Left kidney (tissue), 8 donors: ENCODE results near the gene SPAG9. TPM values are rescaled to one million over a fixed set of nuclear protein-coding genes. Genes with fewer than 3 reads are reported as not detected.

Experiments
- DNase-seq: peaks from one replicate; pipeline ENCODE4 v3.0.0-alpha.2; 2013
- long read RNA-seq, 8 donors: transcript quantifications; one replicate each; lab custom pipeline, GENCODE V29; 2026
- polyA plus RNA-seq: library from polyadenylated mRNA; unstranded; fragments of 120-200 nt; gene quantifications from one replicate; pipeline ENCODE4 v1.2.1, GENCODE V29; 2013; ENCODE audit not compliant: insufficient read length

SPAG9 gene
- 139 TPM for polyA plus RNA-seq
- long read RNA-seq, donor 1, full-length matches to known transcripts, result 5 of 13 reads
- long read RNA-seq, donor 1, partial matches to known transcripts, result 8 of 13 reads
- long read RNA-seq, donor 1, other reads (novel, unspliced or antisense), result 0 of 13 reads
- long read RNA-seq, donor 2, partial matches to known transcripts, result 0 of 5 reads
- long read RNA-seq, donor 2, other reads (novel, unspliced or antisense), result 0 of 5 reads
- long read RNA-seq, donor 3, full-length matches to known transcripts, result 4 of 9 reads
- long read RNA-seq, donor 3, partial matches to known transcripts, result 5 of 9 reads
- long read RNA-seq, donor 3, other reads (novel, unspliced or antisense), result 0 of 9 reads
- long read RNA-seq, donor 4, result 0 reads
- long read RNA-seq, donor 5, full-length matches to known transcripts, result 4 of 4 reads
- long read RNA-seq, donor 5, partial matches to known transcripts, result 0 of 4 reads
- long read RNA-seq, donor 5, other reads (novel, unspliced or antisense), result 0 of 4 reads
- long read RNA-seq, donor 6, full-length matches to known transcripts, result 5 of 5 reads
- long read RNA-seq, donor 6, partial matches to known transcripts, result 0 of 5 reads
- long read RNA-seq, donor 6, other reads (novel, unspliced or antisense), result 0 of 5 reads
- long read RNA-seq, donor 7, full-length matches to known transcripts, result 9 of 9 reads
- long read RNA-seq, donor 7, partial matches to known transcripts, result 0 of 9 reads
- long read RNA-seq, donor 7, other reads (novel, unspliced or antisense), result 0 of 9 reads
- long read RNA-seq, donor 8, full-length matches to known transcripts, result 2 of 2 reads
- long read RNA-seq, donor 8, partial matches to known transcripts, result 0 of 2 reads
- long read RNA-seq, donor 8, other reads (novel, unspliced or antisense), result 0 of 2 reads

GRCh38 chr17:51120739-51121619, at the start of gene SPAG9:
SPAG9 (minus strand) TSS chr17:51120868; CDS start chr17:51120656, 212 bp downstream.
- peak; percentile 95 for DNase-seq

GRCh38 chr17:51169340-51169739, 48.7 kb upstream of the SPAG9 start:
- DNase-seq, result no peak

- peak; percentile 34 for DNase-seq
These were observed 46.6 kb upstream of the SPAG9 start for GRCh38 chr17:51166987-51167931.

- DNase-seq, result peak; percentile 85
These were observed 45.7 kb upstream of the SPAG9 start, which contains the start of gene NME2 for GRCh38 chr17:51166198-51166986. NME2 (plus strand) TSS chr17:51166411; CDS start chr17:51166831, 420 bp downstream.

GRCh38 chr17:51165680-51166197, 45.1 kb upstream of the SPAG9 start:
- DNase-seq, result no peak

- DNase-seq, result no peak
These were observed 44.4 kb upstream of the SPAG9 start for GRCh38 chr17:51164911-51165679.

GRCh38 chr17:51161541-51161940, 40.9 kb upstream of the SPAG9 start:
- DNase-seq, result no peak

- no peak for DNase-seq
These were observed 38.9 kb upstream of the SPAG9 start for GRCh38 chr17:51159604-51160003.

GRCh38 chr17:51155416-51155815, 34.7 kb upstream of the SPAG9 start:
- no peak for DNase-seq

- no peak for DNase-seq
These were observed 33.5 kb upstream of the SPAG9 start for GRCh38 chr17:51154176-51154575.

- peak; percentile 99 for DNase-seq
These were observed 32.8 kb upstream of the SPAG9 start, which contains the start of gene NME1 for GRCh38 chr17:51153210-51154072. NME1 (plus strand) TSS chr17:51153559; CDS start chr17:51155655, 2,096 bp downstream.

- peak; percentile 43 for DNase-seq
These were observed 32.1 kb upstream of the SPAG9 start for GRCh38 chr17:51152766-51153209.

GRCh38 chr17:51150932-51151331, 30.3 kb upstream of the SPAG9 start:
- no peak for DNase-seq

- no peak for DNase-seq
These were observed 28.5 kb upstream of the SPAG9 start for GRCh38 chr17:51149163-51149562.

GRCh38 chr17:51147650-51148049, 27.0 kb upstream of the SPAG9 start:
- DNase-seq, result no peak

- DNase-seq, result no peak
These were observed 23.8 kb upstream of the SPAG9 start for GRCh38 chr17:51144266-51145022.

- DNase-seq, result no peak
These were observed 21.9 kb upstream of the SPAG9 start for GRCh38 chr17:51142597-51142996.
